SK-N-SH (cell line): ENCODE data around the gene FADS2.

Experiments used
- CTCF ChIP-seq: fragments of 200-600 bp; sonication (generic); IDR thresholded peaks from 2 replicates; pipeline ENCODE4 v1.6.1; 2017; ENCODE audit warnings: antibody characterized with exemption, mild to moderate bottlenecking, moderate library complexity
- YY1 ChIP-seq: IDR thresholded peaks from 2 replicates; pipeline ENCODE4 v1.4.0; 2012; ENCODE audit warnings: low read depth, mild to moderate bottlenecking

DNA sequence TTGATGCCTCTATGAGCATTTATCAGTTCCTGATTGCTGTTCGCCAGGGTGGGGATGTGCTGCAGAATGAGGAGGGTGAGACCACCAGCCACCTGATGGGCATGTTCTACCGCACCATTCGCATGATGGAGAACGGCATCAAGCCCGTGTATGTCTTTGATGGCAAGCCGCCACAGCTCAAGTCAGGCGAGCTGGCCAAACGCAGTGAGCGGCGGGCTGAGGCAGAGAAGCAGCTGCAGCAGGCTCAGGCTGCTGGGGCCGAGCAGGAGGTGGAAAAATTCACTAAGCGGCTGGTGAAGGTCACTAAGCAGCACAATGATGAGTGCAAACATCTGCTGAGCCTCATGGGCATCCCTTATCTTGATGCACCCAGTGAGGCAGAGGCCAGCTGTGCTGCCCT is 32.6 kb upstream of the FADS2 start:
- TF ChIP-seq CTCF (no peak), YY1 (no peak)
